HK-2 (cell line): ENCODE measurements around the gene TKTL2.

Experiments used
- DNase-seq: peaks from one replicate; pipeline ENCODE4 v3.0.0-alpha.2; 2018; ENCODE audit not compliant: unreplicated experiment

The TKTL2 gene, protein sequence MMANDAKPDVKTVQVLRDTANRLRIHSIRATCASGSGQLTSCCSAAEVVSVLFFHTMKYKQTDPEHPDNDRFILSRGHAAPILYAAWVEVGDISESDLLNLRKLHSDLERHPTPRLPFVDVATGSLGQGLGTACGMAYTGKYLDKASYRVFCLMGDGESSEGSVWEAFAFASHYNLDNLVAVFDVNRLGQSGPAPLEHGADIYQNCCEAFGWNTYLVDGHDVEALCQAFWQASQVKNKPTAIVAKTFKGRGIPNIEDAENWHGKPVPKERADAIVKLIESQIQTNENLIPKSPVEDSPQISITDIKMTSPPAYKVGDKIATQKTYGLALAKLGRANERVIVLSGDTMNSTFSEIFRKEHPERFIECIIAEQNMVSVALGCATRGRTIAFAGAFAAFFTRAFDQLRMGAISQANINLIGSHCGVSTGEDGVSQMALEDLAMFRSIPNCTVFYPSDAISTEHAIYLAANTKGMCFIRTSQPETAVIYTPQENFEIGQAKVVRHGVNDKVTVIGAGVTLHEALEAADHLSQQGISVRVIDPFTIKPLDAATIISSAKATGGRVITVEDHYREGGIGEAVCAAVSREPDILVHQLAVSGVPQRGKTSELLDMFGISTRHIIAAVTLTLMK

DNA sequence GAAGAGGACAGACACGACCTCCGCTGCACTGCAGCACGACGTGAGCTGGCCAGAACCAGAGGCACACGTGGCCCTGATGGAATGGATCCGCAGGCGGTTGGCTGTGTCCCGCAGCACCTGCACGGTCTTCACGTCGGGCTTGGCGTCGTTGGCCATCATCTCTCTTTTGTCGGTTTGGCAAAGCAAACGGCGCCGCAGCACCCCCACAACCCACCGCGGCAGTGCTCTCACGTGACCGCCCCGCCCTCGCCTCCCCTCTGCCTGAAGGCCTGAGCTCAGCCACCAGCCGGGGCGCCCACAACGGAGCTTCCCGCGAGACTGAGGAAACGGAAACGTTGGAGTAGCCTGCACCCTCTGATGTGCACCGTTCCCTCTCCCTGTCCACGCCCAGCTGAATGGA, at the start of gene TKTL2:
Gene TKTL2, minus strand, starts transcription at position 179 of the 400 bp plus-strand sequence. Its CDS starts 20 bp downstream, at position 159.
- no peak for DNase-seq

DNA sequence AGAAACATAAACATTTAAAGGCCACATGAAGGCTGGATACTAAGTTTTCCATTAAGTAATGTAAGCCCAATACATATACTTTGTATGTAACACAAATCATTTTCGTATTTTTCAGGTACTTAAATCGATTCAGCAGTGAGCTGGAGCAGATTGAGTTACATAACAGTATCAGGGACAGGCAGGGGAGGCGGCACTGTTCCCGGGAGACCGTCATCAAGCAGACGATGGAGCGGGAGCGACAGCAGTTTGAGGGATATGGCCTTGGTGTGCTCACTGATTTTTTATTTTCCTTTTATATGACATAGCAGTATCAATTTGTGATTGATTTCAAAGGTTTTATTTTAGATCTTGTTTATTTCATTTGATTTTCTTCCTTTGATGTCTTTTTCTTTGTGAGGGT, 41.6 kb upstream of the TKTL2 start:
- DNase-seq: no peak

- DNase-seq: no peak
Measured at GRCh38 chr4:163505374-163505773, 31.8 kb upstream of the TKTL2 start.

DNA sequence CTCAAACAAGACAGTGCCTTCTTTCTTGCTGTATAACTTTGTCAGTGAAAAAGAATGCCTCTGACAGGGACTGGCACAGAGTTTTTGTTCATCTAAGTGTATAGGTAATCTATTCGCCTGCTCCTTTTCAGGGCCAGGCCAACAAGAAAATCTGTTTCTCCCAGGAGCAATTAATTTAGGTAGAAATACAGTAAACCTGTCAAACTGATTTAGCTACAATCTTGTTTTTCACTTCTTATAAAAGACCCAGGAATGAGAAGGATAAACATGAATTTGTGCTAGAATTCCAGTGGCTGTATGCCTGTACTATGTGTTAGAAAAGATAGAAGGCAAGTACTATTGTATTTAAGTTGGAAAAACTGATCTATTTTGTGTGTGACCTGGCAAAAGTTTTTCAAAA, 27.0 kb upstream of the TKTL2 start:
- no peak for DNase-seq

GRCh38 chr4:163495900-163496299, 22.3 kb upstream of the TKTL2 start:
- DNase-seq: no peak

DNA sequence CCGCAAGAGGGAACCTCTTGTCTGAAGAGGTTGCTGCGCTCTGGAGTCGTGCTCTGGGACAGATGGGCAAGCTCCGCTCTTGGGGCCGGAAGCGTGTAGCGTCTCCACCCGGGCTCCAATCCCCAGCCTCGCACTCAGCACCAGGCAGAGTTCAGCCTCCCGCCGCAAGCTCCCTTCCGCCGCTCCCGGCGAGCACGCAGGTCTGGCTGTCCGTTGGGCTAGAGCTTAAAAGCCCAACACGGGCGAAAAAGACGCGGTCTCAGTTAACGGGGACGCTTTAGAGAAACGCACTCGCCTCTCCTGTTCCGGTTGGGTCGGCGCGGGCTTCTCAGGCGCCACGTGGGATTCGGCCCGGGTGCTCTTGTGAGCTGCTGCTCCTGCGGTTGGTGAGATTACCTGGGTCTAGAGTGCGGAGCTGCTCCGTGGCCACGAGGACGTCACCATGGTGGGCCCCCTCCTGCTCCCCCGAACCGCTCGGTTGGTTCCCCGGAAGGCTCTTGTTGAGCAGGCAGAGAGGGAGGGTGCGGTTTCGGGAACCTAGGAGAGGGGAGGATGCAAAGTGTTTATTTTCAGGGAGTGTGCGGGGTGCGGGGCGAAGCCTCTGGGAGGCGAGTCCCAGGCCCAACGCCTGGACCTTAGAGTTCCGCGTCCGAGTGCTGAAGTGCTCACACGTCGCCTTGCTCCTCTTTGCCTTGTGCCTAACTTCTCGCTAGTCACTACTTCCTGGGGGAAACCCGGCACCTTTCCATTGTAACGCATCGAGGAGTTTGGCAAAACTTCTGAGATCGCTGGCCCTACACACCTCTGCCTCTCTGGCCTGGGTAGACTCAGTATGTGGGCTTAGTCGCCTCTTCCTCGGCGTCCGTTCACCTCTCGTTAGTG, 21.0 kb upstream of the TKTL2 start, which contains the start of gene TMA16:
Gene TMA16, plus strand, starts transcription at position 331 of the 882 bp plus-strand sequence. Its CDS starts 112 bp downstream, at position 443.
- DNase-seq: peak; percentile 93

GRCh38 chr4:163493643-163494359, 20.2 kb upstream of the TKTL2 start:
- DNase-seq: no peak

- no peak for DNase-seq
Measured at GRCh38 chr4:163492951-163493504, 19.5 kb upstream of the TKTL2 start.

GRCh38 chr4:163489929-163490328, 16.4 kb upstream of the TKTL2 start:
- no peak for DNase-seq

GRCh38 chr4:163486321-163486720, 12.8 kb upstream of the TKTL2 start:
- DNase-seq: no peak

DNA sequence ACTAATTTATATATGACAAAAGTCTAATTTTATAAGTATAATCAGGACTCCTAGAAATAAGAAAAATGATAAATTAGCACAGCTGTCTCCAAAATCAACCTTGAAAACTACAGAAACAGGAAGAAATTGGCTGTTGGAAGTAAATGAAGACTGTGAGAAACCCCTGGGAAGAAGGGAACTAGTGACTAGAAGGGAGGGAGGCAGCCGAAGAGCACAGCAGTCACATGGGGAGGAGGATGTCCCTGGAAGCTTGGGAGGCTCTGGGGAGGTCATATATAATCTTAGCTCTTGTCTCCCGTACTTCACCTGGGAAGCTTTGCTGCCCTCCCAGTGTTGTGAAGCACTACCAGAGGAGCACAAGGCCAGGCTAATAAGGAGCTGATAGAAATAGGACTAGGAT, 12.0 kb upstream of the TKTL2 start:
- DNase-seq: no peak

GRCh38 chr4:163484906-163485305, 11.4 kb upstream of the TKTL2 start:
- DNase-seq: peak; percentile 44

GRCh38 chr4:163482190-163482589, 8.6 kb upstream of the TKTL2 start:
- no peak for DNase-seq

DNA sequence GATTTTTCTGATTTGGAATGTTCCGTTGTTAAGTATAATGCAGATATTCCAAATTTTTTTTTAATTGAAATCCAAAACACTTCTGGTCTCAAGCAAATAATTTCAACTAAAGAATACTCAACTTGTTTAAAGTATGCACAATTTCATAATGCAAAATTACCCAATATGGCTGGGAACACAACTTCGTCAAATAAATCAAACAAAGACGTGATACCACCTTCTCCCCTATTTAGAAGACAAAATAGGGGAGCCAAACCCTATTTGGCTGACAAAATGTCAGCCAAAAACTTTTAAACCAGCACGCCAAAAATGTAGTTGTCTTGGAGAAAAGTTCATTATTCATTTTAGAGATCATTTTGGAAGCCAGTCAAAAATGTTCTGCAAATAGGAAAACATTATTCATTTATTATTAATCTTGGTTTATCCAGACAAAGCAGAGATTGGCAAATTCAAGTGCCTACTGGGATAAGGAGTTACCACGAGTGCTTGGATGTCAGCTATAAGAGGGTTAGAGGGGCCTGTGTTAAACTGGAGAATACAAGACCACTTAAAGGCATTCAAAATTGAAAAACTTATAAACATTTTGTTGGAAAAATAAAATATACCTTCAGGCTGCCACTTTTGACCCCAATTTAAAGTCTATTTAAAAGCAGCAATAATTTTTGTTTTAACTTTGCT, 3.3 kb upstream of the TKTL2 start:
- no peak for DNase-seq

DNA sequence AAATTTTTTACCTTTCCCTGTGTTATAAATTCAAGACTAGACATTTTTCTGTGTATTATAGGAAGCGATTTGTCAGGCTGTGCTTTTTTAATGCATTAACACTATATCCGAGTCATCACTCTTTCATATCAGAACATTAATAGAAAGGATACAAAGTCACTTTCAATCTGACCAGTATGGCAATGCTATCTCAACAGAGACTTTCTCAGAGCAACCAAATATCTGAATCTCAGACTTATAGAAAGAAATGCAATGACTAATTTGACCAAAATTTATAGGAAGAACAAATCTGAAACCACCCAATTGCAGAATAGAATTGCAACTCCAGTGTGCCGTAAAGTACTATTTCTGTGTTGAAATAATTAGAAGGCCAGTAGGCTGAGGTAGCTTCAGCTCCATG, 473 bp upstream of the TKTL2 start:
- DNase-seq: no peak

DNA sequence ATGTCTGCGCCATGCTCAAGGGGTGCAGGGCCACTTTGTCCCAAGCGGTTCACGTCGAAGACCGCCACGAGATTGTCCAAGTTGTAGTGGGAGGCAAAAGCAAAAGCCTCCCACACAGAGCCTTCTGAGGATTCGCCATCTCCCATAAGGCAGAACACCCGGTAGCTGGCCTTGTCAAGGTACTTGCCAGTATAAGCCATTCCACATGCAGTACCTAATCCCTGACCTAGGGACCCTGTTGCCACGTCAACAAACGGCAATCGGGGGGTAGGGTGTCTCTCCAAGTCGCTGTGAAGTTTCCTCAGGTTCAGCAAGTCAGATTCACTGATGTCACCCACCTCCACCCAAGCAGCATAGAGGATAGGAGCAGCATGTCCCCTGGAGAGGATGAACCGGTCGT, 424 bp downstream of the TKTL2 start:
- DNase-seq: no peak

DNA sequence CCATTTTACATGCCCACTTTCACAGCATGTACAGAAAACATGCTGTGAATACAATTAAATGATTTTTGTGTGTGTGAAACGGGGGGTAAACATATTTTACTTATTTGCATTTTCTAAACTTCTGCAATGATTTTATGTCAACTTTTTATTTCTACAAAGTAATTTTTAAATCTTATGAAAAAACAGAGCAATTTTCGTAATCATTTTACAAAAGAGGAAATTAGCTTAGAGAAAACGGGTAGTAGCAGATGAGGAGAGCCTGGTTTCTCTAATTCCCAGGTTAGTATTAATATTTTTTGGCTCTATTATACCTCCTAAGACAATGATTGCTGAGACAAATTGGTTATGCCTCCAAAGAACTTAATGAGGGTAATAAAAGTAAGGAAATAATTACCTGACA, 3.2 kb downstream of the TKTL2 start:
- DNase-seq: no peak

DNA sequence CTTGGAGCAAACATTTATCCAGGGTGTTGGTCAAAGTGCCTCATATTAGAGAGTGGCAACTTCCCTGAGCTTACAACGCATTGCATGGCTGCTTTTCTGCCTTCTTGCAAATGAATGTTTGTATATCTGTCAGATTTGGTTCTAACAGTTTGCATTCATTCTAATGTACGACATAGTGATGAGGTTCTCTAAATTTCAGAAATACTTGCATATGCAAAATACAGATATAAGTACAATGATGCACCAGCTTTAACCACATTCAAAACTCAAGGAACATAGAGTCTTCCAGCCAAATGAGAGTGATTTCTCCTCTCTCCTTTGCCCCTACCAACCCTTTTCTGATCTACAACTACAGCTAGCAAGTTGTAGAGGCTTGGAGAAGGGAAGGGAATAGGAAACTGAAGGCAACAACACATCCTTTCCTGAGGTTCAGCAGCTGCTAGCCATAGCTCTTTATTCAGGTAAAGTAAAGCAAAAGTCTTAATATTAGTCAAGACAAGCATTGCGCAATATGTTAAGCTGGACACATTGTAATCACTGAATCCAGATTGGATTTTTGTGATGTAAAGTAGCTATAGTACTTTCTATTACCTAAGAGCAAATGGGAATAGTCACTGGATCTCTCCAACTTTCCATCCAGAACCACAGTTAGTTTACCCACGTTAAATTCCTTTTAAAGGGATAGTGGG, 6.3 kb downstream of the TKTL2 start:
- no peak for DNase-seq

DNA sequence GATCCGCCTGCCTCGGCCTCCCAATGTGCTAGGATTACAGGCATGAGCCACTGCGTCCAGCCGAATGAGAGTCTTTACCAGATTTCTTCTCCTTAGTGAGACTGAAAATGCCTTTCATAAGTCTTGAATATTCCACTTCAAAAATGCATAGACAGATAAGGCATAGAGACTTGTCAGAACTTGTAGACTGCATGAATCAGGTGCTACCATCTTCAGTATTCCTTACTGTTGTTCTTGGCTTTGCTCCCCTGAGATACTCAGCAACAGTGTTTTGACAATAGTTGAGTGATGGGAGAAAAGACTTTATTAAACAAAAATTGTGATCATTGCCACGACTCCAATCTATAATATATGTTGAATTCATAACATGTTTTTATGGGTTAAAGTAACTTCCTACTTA, 11.0 kb downstream of the TKTL2 start:
- no peak for DNase-seq

GRCh38 chr4:163448540-163449203, 24.9 kb downstream of the TKTL2 start:
- peak; percentile 4 for DNase-seq
